Measurements from ENCODE around the gene CLASP1. TPM values are rescaled to one million over a fixed set of nuclear protein-coding genes. Genes with fewer than 3 reads are reported as not detected.

CLASP1 gene
- total RNA-seq, 1 experiment from 2014 or later = 49.2 TPM

- POLR2A ChIA-PET = interaction anchor here (0.6 kb wide), 1 partner anchor 448 kb away, joined by 12 read pairs; no protein-coding TSS in a partner anchor
- ATAC-seq (no peak), DNase-seq (ENCODE audit: low read depth, low spot score) (no peak)
- H3K36me3 ChIP-seq (ENCODE audit: control insufficient read depth, insufficient read depth, low read length) = no peaks in the 10 kb centered on the region
- intact Hi-C loops (cut with micrococcal nuclease; ENCODE audit: unreplicated experiment) (no loop called here), in situ Hi-C loops (cut with HindIII; ENCODE audit: low pct_unique_long_range_greater_than_20kb, low sequenced_read_pairs) (no loop called here)
- CTCF ChIA-PET = no interaction called here
- no TSS peak for BruUV-seq (replicated peaks)
- no peaks in the 10 kb centered on the region for H3K27me3 ChIP-seq (ENCODE audit: control insufficient read depth, insufficient read depth, low read length)
- H3K4me3 ChIP-seq (ENCODE audit: low read depth in 2 of 2, low read length in 2 of 2) = no peak overlapping the region
- TF ChIP-seq, protein P1, sequence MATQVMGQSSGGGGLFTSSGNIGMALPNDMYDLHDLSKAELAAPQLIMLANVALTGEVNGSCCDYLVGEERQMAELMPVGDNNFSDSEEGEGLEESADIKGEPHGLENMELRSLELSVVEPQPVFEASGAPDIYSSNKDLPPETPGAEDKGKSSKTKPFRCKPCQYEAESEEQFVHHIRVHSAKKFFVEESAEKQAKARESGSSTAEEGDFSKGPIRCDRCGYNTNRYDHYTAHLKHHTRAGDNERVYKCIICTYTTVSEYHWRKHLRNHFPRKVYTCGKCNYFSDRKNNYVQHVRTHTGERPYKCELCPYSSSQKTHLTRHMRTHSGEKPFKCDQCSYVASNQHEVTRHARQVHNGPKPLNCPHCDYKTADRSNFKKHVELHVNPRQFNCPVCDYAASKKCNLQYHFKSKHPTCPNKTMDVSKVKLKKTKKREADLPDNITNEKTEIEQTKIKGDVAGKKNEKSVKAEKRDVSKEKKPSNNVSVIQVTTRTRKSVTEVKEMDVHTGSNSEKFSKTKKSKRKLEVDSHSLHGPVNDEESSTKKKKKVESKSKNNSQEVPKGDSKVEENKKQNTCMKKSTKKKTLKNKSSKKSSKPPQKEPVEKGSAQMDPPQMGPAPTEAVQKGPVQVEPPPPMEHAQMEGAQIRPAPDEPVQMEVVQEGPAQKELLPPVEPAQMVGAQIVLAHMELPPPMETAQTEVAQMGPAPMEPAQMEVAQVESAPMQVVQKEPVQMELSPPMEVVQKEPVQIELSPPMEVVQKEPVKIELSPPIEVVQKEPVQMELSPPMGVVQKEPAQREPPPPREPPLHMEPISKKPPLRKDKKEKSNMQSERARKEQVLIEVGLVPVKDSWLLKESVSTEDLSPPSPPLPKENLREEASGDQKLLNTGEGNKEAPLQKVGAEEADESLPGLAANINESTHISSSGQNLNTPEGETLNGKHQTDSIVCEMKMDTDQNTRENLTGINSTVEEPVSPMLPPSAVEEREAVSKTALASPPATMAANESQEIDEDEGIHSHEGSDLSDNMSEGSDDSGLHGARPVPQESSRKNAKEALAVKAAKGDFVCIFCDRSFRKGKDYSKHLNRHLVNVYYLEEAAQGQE (IDR thresholded peaks at IDR 0.05; ENCODE audit: insufficient read depth in 1 of 2, low read depth in 2 of 2, low read length in 1 of 2) = no peak
- no peak for TF ChIP-seq CTCF (IDR thresholded peaks at IDR 0.05)
- no peak for TF ChIP-seq TCF7L2 (IDR thresholded peaks at IDR 0.05; ENCODE audit: low read depth, low read length)
- TF ChIP-seq SIN3A (IDR thresholded peaks at IDR 0.05; ENCODE audit: borderline replicate concordance, insufficient read depth, low read depth, low read length) = no peak
- TF ChIP-seq POLR2AphosphoS5 (IDR thresholded peaks at IDR 0.05; ENCODE audit: low read depth, low read length) = no peak
- no peaks in the 10 kb centered on the region for H3K9me3 ChIP-seq (ENCODE audit: control insufficient read depth, insufficient read depth, low read depth, low read length)
- H3K27ac ChIP-seq (ENCODE audit: low read length) = no peak overlapping the region
- peaks cover 12% of the 10 kb centered on the region for H3K4me1 ChIP-seq (ENCODE audit: control insufficient read depth, insufficient read depth, low read length)
Observed at GRCh38 chr2:121576263-121576662, 73.0 kb downstream of the CLASP1 start.

GRCh38 chr2:121575800-121576199, 73.5 kb downstream of the CLASP1 start:
- Histone ChIP-seq H3K4me3 (ENCODE audit: low read depth in 2 of 2, low read length in 2 of 2) (no peak overlapping the region), H3K27ac (ENCODE audit: low read length) (no peak overlapping the region), H3K27me3 (ENCODE audit: control insufficient read depth, insufficient read depth, low read length) (no peaks in the 10 kb centered on the region), H3K9me3 (ENCODE audit: control insufficient read depth, insufficient read depth, low read depth, low read length) (no peaks in the 10 kb centered on the region), H3K4me1 (ENCODE audit: control insufficient read depth, insufficient read depth, low read length) (peaks cover 9% of the 10 kb centered on the region), H3K36me3 (ENCODE audit: control insufficient read depth, insufficient read depth, low read length) (no peaks in the 10 kb centered on the region)
- BruUV-seq (replicated peaks) = no TSS peak
- ChIA-PET CTCF (no interaction called here), POLR2A (interaction anchor here (0.6 kb wide), 1 partner anchor 447 kb away, joined by 12 read pairs; no protein-coding TSS in a partner anchor)
- no peak for DNase-seq (ENCODE audit: low read depth, low spot score)
- intact Hi-C loops (cut with micrococcal nuclease; ENCODE audit: unreplicated experiment) = no loop called here
- no peak for ATAC-seq
- in situ Hi-C loops (cut with HindIII; ENCODE audit: low pct_unique_long_range_greater_than_20kb, low sequenced_read_pairs) = no loop called here
- TF ChIP-seq, protein P1 (IDR thresholded peaks at IDR 0.05; ENCODE audit: insufficient read depth in 1 of 2, low read depth in 2 of 2, low read length in 1 of 2) = no peak
- TF ChIP-seq POLR2AphosphoS5 (IDR thresholded peaks at IDR 0.05; ENCODE audit: low read depth, low read length) = no peak
- TF ChIP-seq SIN3A (IDR thresholded peaks at IDR 0.05; ENCODE audit: borderline replicate concordance, insufficient read depth, low read depth, low read length) = no peak
- TF ChIP-seq TCF7L2 (IDR thresholded peaks at IDR 0.05; ENCODE audit: low read depth, low read length) = no peak
- no peak for TF ChIP-seq CTCF (IDR thresholded peaks at IDR 0.05)
